Calu3 (cell line): ENCODE measurements around the gene NIFK. TPM values are rescaled to one million over a fixed set of nuclear protein-coding genes. Genes with fewer than 3 reads are reported as not detected.

ENCODE experiments used
- BruUV-seq: library from RNA; stranded (reverse); fragments of 400-500 nt; replicated peaks from 2 replicates; lab custom pipeline; 2021; lab: Mats Ljungman, UMichigan
- CTCF ChIA-PET: fragments of 300-600 bp; sonication (Branson Sonifier 250); formaldehyde crosslinking; loops from one replicate; lab custom pipeline; 2022; ENCODE audit warnings: antibody characterized with exemption; lab: Charles Lee
- DNase-seq: peaks from one replicate; pipeline ENCODE4 v3.0.0; 2022
- H3K27ac Mint-ChIP-seq: one replicate; pipeline ENCODE4 v1.8.0; 2022; ENCODE audit warnings: mixed read lengths; ENCODE audit not compliant: unreplicated experiment
- H3K27me3 Mint-ChIP-seq: one replicate; pipeline ENCODE4 v1.8.0; 2022; ENCODE audit warnings: mixed read lengths; ENCODE audit not compliant: unreplicated experiment
- H3K36me3 Mint-ChIP-seq: one replicate; pipeline ENCODE4 v1.8.0; 2022; ENCODE audit warnings: mild to moderate bottlenecking, moderate library complexity, mixed read lengths; ENCODE audit not compliant: insufficient read depth, unreplicated experiment
- H3K4me1 Mint-ChIP-seq: one replicate; pipeline ENCODE4 v1.8.0; 2022; ENCODE audit warnings: mild to moderate bottlenecking, low read depth, mixed read lengths; ENCODE audit not compliant: unreplicated experiment
- H3K4me3 Mint-ChIP-seq: one replicate; pipeline ENCODE4 v1.8.0; 2022; ENCODE audit warnings: mild to moderate bottlenecking, low read depth, moderate library complexity, mixed read lengths; ENCODE audit not compliant: unreplicated experiment
- H3K9me3 Mint-ChIP-seq: one replicate; pipeline ENCODE4 v1.8.0; 2022; ENCODE audit warnings: low read depth, mixed read lengths; ENCODE audit not compliant: unreplicated experiment
- CTCF ChIP-seq: fragments of 200-600 bp; IDR thresholded peaks from one replicate; pipeline ENCODE4 v1.8.0; 2022; ENCODE audit warnings: antibody characterized with exemption; ENCODE audit not compliant: unreplicated experiment
- intact Hi-C: fragments of 100-400 bp; cut with micrococcal nuclease; formaldehyde crosslinking; loops from one replicate; pipeline ENCODE4 v1.10.0; 2022; ENCODE audit not compliant: unreplicated experiment
- total RNA-seq: library from RNA; stranded (reverse); gene quantifications from 2 replicates; pipeline ENCODE4 v1.2.3, GENCODE V29; 2022

Gene NIFK
- total RNA-seq, 1 experiment from 2014 or later: 82.9 TPM

DNA sequence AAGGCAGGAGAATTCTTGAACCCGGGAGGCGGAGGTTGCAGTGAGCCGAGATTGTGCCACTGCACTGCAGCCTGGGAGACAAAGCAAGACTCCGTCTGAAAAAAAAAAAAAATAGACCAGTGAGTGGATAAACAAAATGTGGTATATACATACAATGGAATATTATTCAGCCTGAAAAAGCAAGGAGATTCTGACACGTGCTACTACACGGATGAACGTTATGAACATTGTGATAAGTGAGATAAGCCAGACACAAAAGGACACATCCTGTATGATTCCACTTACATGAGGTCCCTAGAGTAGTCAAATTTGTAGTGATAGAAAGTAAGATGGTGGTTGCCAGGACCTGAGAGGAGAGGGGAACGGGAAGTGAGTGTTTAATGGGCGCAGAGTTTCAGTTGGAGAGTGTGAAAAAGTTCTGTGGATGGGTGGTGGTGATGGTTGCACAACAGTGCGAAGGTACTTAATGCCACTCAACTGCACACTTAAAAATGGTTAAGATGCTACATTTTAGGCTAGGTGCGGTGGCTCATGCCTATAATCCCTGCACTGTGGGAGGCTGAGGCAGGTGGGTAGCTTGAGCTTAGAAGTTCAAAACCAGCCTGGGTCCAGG lies 38.3 kb downstream of the NIFK start:
- intact Hi-C loops: no loop called here
- no peaks in the 10 kb centered on the region for H3K27me3 Mint-ChIP-seq
- peaks cover 28% of the 10 kb centered on the region for H3K36me3 Mint-ChIP-seq
- H3K9me3 Mint-ChIP-seq: no peaks in the 10 kb centered on the region
- BruUV-seq: no TSS peak
- no peak for DNase-seq
- H3K4me3 Mint-ChIP-seq: no peak overlapping the region
- CTCF ChIA-PET: interaction anchor here (0.6 to 2.1 kb wide), 4 partner anchors 9 to 38 kb away, joined by 4 to 17 read pairs (median 5); partner anchors contain the start of gene NIFK
- no peak for TF ChIP-seq CTCF
- peaks cover 66% of the 10 kb centered on the region for H3K4me1 Mint-ChIP-seq
- H3K27ac Mint-ChIP-seq: peak overlapping the region; percentile 90

GRCh38 chr2:121697108-121697631 lies 39.5 kb downstream of the NIFK start:
- Mint-ChIP-seq H3K27ac (peak overlapping the region; percentile 99), H3K27me3 (no peaks in the 10 kb centered on the region), H3K4me3 (peak overlapping the region; percentile 41), H3K4me1 (peaks cover 59% of the 10 kb centered on the region), H3K36me3 (peaks cover 28% of the 10 kb centered on the region), H3K9me3 (no peaks in the 10 kb centered on the region)
- no TSS peak for BruUV-seq
- DNase-seq: peak; percentile 65
- CTCF ChIA-PET: interaction anchor here (0.6 to 1.3 kb wide), 2 partner anchors 11 to 167 kb away, joined by 7 to 10 read pairs; no protein-coding TSS in a partner anchor
- intact Hi-C loops: no loop called here
- no peak for TF ChIP-seq CTCF

DNA sequence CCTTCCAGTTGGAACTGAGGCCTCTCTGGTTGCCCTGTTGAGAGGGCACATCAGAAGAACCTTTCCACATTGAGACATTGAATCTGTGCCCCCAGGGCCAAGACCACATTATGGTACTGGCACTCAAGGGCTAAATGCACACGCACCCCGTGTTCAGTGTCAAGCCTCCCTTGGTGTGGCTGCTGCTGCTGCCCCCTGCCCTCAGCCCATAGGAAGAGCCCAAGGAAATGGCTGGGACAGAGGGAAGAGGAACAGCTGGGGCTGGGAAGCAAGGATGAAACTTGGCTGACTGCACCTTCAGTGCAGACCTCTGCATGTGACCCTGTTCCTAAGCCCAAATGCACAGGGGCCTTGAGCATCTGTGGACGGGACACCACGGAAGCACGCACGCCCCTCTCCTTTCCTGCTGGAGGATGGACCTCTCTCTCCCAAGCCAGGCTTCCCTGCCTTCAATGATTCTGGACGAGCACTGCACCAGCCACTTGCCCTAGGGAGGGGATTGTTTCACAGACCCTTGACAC lies 40.2 kb downstream of the NIFK start:
- no peak for TF ChIP-seq CTCF
- intact Hi-C loops: no loop called here
- Mint-ChIP-seq H3K9me3 (no peaks in the 10 kb centered on the region), H3K4me1 (peaks cover 52% of the 10 kb centered on the region), H3K36me3 (peaks cover 28% of the 10 kb centered on the region), H3K27ac (peak overlapping the region; percentile 99), H3K27me3 (no peaks in the 10 kb centered on the region), H3K4me3 (no peak overlapping the region)
- DNase-seq: no peak
- CTCF ChIA-PET: interaction anchor here (1.3 kb wide), 1 partner anchor 11 kb away, joined by 7 read pairs; no protein-coding TSS in a partner anchor
- no TSS peak for BruUV-seq

DNA sequence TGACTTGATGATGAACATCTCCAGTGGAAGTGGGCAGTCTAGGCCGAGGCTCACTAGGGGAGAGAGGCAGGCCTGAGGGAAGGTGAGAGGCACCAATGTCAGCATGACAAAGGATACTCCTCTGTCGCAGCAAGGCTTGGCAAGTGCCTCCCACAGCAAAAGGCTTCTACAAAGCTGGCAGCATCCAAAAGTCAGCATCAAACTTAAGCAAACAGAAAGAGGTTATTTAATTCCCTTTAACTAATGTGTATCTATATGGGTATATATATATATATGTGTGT lies 41.6 kb downstream of the NIFK start:
- H3K4me1 Mint-ChIP-seq: peaks cover 42% of the 10 kb centered on the region
- no TSS peak for BruUV-seq
- H3K27me3 Mint-ChIP-seq: no peaks in the 10 kb centered on the region

More for the DNA sequence above, 41.6 kb downstream of the NIFK start:
- no peak for DNase-seq
- no peak overlapping the region for H3K4me3 Mint-ChIP-seq
- peaks cover 26% of the 10 kb centered on the region for H3K36me3 Mint-ChIP-seq
- peak overlapping the region; percentile 23 for H3K27ac Mint-ChIP-seq
- TF ChIP-seq CTCF: no peak
- intact Hi-C loops: no loop called here
- H3K9me3 Mint-ChIP-seq: no peaks in the 10 kb centered on the region
- CTCF ChIA-PET: no interaction called here
